Panc1 (cell line): ENCODE data around the gene PPP3CB. TPM values are rescaled to one million over a fixed set of nuclear protein-coding genes. Genes with fewer than 3 reads are reported as not detected.

Source experiments
- ATAC-seq: fragments of 200-7000 bp; cut with Tn5 transposase; 2 replicates; pipeline ENCODE4 v1.9.1; 2020; ENCODE audit warnings: mild to moderate bottlenecking, moderate library complexity
- Bru-seq: library from RNA; stranded (reverse); fragments of 400-500 nt; gene quantifications from one replicate; lab custom pipeline; 2021; lab: Mats Ljungman, UMichigan
- BruChase-seq, 2 experiments: library from RNA; stranded (reverse); fragments of 400-500 nt; gene quantifications; one replicate each; lab custom pipeline; 2021; lab: Mats Ljungman, UMichigan
- BruUV-seq: library from RNA; stranded (reverse); fragments of 400-500 nt; replicated peaks from 2 replicates; lab custom pipeline; 2021; lab: Mats Ljungman, UMichigan
- CTCF ChIA-PET: fragments of 300-600 bp; sonication (Branson Sonifier 250); formaldehyde crosslinking; loops from one replicate; lab custom pipeline; 2022; ENCODE audit warnings: antibody characterized with exemption; lab: Charles Lee
- POLR2A ChIA-PET: fragments of 300-600 bp; sonication (Branson Sonifier 250); formaldehyde crosslinking; loops from one replicate; lab custom pipeline; 2022; ENCODE audit warnings: antibody characterized with exemption; lab: Charles Lee
- DNase-seq: peaks from one replicate; pipeline ENCODE4 v3.0.0-alpha.2; 2010; ENCODE audit warnings: low read depth, low spot score
- H3K27ac ChIP-seq: 2 replicates; pipeline ENCODE4 v1.5.1; 2011; ENCODE audit warnings: mild to moderate bottlenecking, low read length, inconsistent platforms
- H3K27me3 ChIP-seq: fragments of 200-500 bp; sonication (Bioruptor generic); 2 replicates; pipeline ENCODE4 v1.6.0; 2014; ENCODE audit warnings: low read length, inconsistent platforms; ENCODE audit not compliant: control insufficient read depth, insufficient read depth
- H3K36me3 ChIP-seq: fragments of 200-500 bp; sonication (Bioruptor generic); 2 replicates; pipeline ENCODE4 v1.5.1; 2014; ENCODE audit warnings: inconsistent platforms, mild to moderate bottlenecking, low read length, moderate library complexity; ENCODE audit not compliant: control insufficient read depth, insufficient read depth
- H3K4me1 ChIP-seq: 2 replicates; pipeline ENCODE4 v1.5.1; 2011; ENCODE audit warnings: inconsistent platforms, mild to moderate bottlenecking, low read length, moderate library complexity; ENCODE audit not compliant: control insufficient read depth, insufficient read depth
- H3K4me3 ChIP-seq, 2 experiments: 2 replicates each; pipeline ENCODE4 v1.5.1; 2011 to 2012; ENCODE audit warnings: low read depth in 2 of 2, low read length in 2 of 2, mild to moderate bottlenecking in 2 of 2, inconsistent platforms in 1 of 2, moderate library complexity in 1 of 2
- H3K9me3 ChIP-seq: fragments of 200-500 bp; sonication (Bioruptor generic); 2 replicates; pipeline ENCODE4 v1.5.1; 2014; ENCODE audit warnings: low read depth, mild to moderate bottlenecking, inconsistent platforms, low read length, moderate library complexity; ENCODE audit not compliant: control insufficient read depth, insufficient read depth
- POLR2AphosphoS5 ChIP-seq: IDR thresholded peaks from 2 replicates; pipeline ENCODE4 v1.6.1; 2012; ENCODE audit warnings: mild to moderate bottlenecking, low read depth, low read length, moderate library complexity
- SIN3A ChIP-seq: IDR thresholded peaks from 2 replicates; pipeline ENCODE4 v1.6.1; 2012; ENCODE audit warnings: low read depth, mild to moderate bottlenecking, low read length, moderate library complexity, borderline replicate concordance; ENCODE audit not compliant: insufficient read depth
- TCF7L2 ChIP-seq: IDR thresholded peaks from 2 replicates; pipeline ENCODE4 v1.6.1; 2011; ENCODE audit warnings: mild to moderate bottlenecking, low read depth, low read length, inconsistent platforms
- in situ Hi-C: cut with HindIII; loops from 2 replicates; pipeline ENCODE4 v1.10.0; 2016; ENCODE audit warnings: low sequenced_read_pairs, low pct_unique_long_range_greater_than_20kb
- intact Hi-C: fragments of 100-400 bp; cut with micrococcal nuclease; formaldehyde crosslinking; loops from one replicate; pipeline ENCODE4 v1.10.0; 2022; ENCODE audit not compliant: unreplicated experiment
- long read RNA-seq: library from polyadenylated mRNA; unstranded; transcript quantifications from one replicate; pipeline ENCODE4 v2.0.0, GENCODE V29; 2021; ENCODE audit not compliant: unreplicated experiment
- polyA plus RNA-seq: library from polyadenylated mRNA; unstranded; fragments of >200 nt; gene quantifications from one replicate; pipeline ENCODE4 v1.2.1, GENCODE V29; 2012; ENCODE audit warnings: missing spikeins; ENCODE audit not compliant: insufficient read length
- total RNA-seq: library from RNA; stranded (reverse); gene quantifications from one replicate; pipeline ENCODE4 v1.2.1, GENCODE V29; 2021; ENCODE audit not compliant: unreplicated experiment
- TF ChIP-seq, protein P1 (sequence below), 2 experiments: IDR thresholded peaks; 2 replicates each; pipeline ENCODE4 v1.6.1; 2011 to 2012; ENCODE audit warnings: low read depth in 2 of 2, control low read depth in 1 of 2, low read length in 1 of 2, mild to moderate bottlenecking in 1 of 2, moderate library complexity in 1 of 2; ENCODE audit not compliant: insufficient read depth in 1 of 2
- TF ChIP-seq, protein P2 (sequence below): fragments of 450-650 bp; IDR thresholded peaks from 2 replicates; pipeline ENCODE4 v1.5.1; 2017; ENCODE audit warnings: mild to moderate bottlenecking

The PPP3CB gene
- total RNA-seq, result 34.8 TPM
- 33.1 TPM for polyA plus RNA-seq
- percentile 85 among the genes with signal in this experiment for Bru-seq, nascent RNA
- BruChase-seq, experiment 1, labeled RNA remaining after a 2-hour chase, result percentile 88 among the genes with signal in this experiment
- percentile 87 among the genes with signal in this experiment for BruChase-seq, experiment 2, labeled RNA remaining after a 6-hour chase
- long read RNA-seq, partial matches to known transcripts, result 6 of 35 reads
- long read RNA-seq, other reads (novel, unspliced or antisense), result 22 of 35 reads

DNA sequence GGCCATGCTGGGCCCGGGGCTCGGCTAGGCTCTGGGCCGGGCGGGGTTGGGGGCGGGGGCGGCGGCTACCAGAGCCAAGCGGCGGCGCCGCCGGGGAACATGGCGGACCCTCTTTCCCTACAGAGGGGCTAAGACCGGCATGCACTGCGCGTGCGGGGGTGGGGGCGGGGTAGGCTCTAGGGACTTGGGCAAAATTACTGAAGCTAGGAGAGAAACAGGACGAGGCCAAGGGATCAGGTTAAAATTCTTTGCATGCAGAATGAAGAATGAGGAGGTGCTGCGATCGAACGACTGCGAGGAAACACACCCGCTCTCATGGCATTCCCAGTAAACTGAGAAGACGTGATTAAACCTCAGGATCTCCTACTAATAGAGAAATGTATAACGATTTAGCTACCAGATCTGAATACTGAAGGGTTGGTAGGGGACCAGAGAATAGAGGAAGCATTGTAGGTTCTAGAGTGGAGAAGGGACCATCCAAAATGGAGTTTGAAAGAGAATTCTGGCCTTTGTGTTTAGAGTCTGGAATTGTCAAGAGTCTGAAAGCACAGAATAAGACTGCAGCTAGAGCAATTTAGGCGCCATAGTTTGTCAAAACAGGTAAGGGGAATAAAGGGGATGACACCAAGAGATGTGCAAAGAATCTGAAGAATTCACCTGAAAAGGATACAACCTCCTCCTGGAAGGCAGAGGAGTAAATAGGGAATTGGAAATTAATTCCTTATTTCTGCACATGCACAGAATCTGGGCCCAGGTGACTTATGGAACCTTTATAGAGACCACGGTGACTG lies at the start of gene PPP3CB:
Gene PPP3CB (minus strand): TSS at position 141 of the 791 bp plus-strand sequence. CDS start 135 bp downstream, at position 6.
- Histone ChIP-seq H3K4me3 (peak within 1 kb of the TSS; percentile 82 to 88), H3K36me3 (peaks cover 2% of the 10 kb centered on the region), H3K27ac (peak within 1 kb of the TSS; percentile 96), H3K27me3 (no peaks in the 10 kb centered on the region), H3K4me1 (peaks cover 22% of the 10 kb centered on the region), H3K9me3 (no peaks in the 10 kb centered on the region)
- intact Hi-C loops, result no loop called here
- BruUV-seq, result TSS peak; percentile 96
- peak; percentile 90 for ATAC-seq
- ChIA-PET CTCF (interaction anchor here (0.7 kb wide), 1 partner anchor 17 kb away, joined by 5 read pairs; no protein-coding TSS in a partner anchor), POLR2A (interaction anchor here (0.5 to 0.6 kb wide), 3 partner anchors 79 to 488 kb away, joined by 6 to 11 read pairs (median 7); no protein-coding TSS in a partner anchor)
- in situ Hi-C loops, result no loop called here
- TF ChIP-seq SIN3A (no peak), POLR2AphosphoS5 (no peak; the same call in none of the 2 replicates), TCF7L2 (no peak)
- TF ChIP-seq, protein P1, sequence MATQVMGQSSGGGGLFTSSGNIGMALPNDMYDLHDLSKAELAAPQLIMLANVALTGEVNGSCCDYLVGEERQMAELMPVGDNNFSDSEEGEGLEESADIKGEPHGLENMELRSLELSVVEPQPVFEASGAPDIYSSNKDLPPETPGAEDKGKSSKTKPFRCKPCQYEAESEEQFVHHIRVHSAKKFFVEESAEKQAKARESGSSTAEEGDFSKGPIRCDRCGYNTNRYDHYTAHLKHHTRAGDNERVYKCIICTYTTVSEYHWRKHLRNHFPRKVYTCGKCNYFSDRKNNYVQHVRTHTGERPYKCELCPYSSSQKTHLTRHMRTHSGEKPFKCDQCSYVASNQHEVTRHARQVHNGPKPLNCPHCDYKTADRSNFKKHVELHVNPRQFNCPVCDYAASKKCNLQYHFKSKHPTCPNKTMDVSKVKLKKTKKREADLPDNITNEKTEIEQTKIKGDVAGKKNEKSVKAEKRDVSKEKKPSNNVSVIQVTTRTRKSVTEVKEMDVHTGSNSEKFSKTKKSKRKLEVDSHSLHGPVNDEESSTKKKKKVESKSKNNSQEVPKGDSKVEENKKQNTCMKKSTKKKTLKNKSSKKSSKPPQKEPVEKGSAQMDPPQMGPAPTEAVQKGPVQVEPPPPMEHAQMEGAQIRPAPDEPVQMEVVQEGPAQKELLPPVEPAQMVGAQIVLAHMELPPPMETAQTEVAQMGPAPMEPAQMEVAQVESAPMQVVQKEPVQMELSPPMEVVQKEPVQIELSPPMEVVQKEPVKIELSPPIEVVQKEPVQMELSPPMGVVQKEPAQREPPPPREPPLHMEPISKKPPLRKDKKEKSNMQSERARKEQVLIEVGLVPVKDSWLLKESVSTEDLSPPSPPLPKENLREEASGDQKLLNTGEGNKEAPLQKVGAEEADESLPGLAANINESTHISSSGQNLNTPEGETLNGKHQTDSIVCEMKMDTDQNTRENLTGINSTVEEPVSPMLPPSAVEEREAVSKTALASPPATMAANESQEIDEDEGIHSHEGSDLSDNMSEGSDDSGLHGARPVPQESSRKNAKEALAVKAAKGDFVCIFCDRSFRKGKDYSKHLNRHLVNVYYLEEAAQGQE (IDR thresholded peaks at IDR 0.05; ENCODE audit: insufficient read depth in 1 of 2, low read depth in 2 of 2, low read length in 1 of 2), result no peak
- TF ChIP-seq, protein P2, sequence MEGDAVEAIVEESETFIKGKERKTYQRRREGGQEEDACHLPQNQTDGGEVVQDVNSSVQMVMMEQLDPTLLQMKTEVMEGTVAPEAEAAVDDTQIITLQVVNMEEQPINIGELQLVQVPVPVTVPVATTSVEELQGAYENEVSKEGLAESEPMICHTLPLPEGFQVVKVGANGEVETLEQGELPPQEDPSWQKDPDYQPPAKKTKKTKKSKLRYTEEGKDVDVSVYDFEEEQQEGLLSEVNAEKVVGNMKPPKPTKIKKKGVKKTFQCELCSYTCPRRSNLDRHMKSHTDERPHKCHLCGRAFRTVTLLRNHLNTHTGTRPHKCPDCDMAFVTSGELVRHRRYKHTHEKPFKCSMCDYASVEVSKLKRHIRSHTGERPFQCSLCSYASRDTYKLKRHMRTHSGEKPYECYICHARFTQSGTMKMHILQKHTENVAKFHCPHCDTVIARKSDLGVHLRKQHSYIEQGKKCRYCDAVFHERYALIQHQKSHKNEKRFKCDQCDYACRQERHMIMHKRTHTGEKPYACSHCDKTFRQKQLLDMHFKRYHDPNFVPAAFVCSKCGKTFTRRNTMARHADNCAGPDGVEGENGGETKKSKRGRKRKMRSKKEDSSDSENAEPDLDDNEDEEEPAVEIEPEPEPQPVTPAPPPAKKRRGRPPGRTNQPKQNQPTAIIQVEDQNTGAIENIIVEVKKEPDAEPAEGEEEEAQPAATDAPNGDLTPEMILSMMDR, result no peak
- peak; percentile 81 for DNase-seq

DNA sequence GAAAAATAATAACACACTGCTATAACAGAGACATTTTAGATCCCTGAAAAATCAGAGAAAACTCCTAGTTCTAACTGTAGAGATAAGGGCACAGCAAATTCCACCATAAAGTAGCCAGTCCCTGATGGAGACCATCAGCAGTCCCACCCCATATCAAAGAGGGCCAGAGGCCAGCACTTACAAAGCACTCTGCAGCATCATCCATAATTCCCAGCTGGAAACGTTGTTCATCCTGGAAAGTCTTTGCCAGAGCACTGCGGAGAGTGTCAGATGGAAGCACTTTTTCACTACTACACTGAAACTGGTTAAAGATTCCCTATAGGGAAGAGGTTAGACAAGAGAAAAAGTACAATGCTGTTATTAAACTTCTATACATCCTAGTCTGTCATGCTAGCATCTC lies 49.5 kb upstream of the PPP3CB start:
- H3K27ac ChIP-seq, result no peak overlapping the region
- intact Hi-C loops, result no loop called here
- POLR2A ChIA-PET, result no interaction called here
- no peak overlapping the region for H3K4me3 ChIP-seq
- CTCF ChIA-PET, result no interaction called here
- in situ Hi-C loops, result no loop called here
- H3K4me1 ChIP-seq, result no peaks in the 10 kb centered on the region
- TF ChIP-seq POLR2AphosphoS5 (no peak), SIN3A (no peak), TCF7L2 (no peak)
- TF ChIP-seq, protein P1 (IDR thresholded peaks at IDR 0.05; ENCODE audit: insufficient read depth in 1 of 2, low read depth in 2 of 2, low read length in 1 of 2), result no peak
- TF ChIP-seq, protein P2, result no peak
- ATAC-seq, result no peak
- no TSS peak for BruUV-seq
- no peaks in the 10 kb centered on the region for H3K9me3 ChIP-seq
- no peak for DNase-seq
- no peaks in the 10 kb centered on the region for H3K36me3 ChIP-seq
- no peaks in the 10 kb centered on the region for H3K27me3 ChIP-seq
